Renal cortex interstitium (tissue), 11 donors: ENCODE results near the gene CMKLR1. TPM values are rescaled to one million over a fixed set of nuclear protein-coding genes. Genes with fewer than 3 reads are reported as not detected.

Experiments
- DNase-seq, 11 donors: peaks; one replicate each; pipeline ENCODE4 v3.0.0-alpha.2; 2013; ENCODE audit warnings: low read depth in 9 of 11, low spot score in 4 of 11; ENCODE audit errors: extremely low read depth in 1 of 11
- polyA plus RNA-seq, 3 donors: library from polyadenylated mRNA; unstranded; fragments of 120-200 nt; gene quantifications; one replicate each; pipeline ENCODE4 v1.2.1, GENCODE V29; 2013; ENCODE audit not compliant: insufficient read length in 3 of 3

CMKLR1 gene
- polyA plus RNA-seq, 3 donors, result 3.8 to 5.1 (median 4.1) TPM

DNA sequence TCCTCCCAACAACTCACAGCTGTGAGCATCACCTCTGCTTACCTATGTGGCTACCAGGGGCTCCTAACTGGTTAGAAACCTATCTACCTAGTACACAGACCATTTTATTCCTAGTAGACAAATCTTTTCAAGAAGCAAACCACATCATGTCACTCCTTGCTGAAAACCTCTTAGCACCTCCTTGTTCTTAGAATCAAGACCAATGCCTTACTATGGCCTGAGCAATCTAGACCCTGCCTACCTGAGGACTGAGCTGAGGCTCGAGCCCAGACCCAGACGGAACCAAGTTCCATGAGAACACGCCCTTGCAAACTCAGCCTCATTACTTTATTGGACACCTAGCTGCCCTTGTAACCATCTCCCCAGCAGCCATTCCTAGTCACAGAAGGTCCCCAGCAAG lies 32.6 kb downstream of the CMKLR1 start:
- no peak for DNase-seq

DNA sequence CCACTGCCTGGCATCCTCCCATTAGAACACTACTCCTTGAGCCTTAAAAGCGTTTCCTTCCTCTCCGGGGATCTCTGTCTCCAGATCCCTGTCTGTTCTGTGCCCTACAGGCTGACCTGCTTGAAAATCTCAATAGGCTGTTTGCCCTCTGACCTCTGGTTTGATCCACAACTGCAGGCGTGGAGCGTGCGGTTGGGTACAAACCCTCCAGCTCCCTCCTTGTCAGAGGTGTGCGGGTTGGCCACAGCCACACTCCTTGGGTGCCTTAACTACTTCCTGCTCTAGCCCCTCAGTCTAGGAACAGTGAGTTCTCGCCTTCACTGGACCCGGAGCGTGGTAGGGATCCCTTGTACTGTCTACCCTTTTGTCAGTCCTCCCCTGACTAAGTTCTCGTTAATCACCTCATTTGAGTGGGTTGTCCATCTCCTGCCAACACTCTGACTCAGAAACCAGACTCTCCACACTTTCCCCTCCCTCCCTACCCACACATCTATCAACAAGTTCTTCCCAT lies 33.1 kb downstream of the CMKLR1 start:
- no peak for DNase-seq

- DNase-seq, result no peak
These were observed 33.6 kb downstream of the CMKLR1 start for GRCh38 chr12:108305520-108305919.

GRCh38 chr12:108304633-108305032 lies 34.5 kb downstream of the CMKLR1 start:
- DNase-seq, result no peak

- no peak for DNase-seq
These were observed 35.4 kb downstream of the CMKLR1 start for GRCh38 chr12:108303703-108304102.

GRCh38 chr12:108302403-108303311 lies 36.5 kb downstream of the CMKLR1 start:
- no peak for DNase-seq

DNA sequence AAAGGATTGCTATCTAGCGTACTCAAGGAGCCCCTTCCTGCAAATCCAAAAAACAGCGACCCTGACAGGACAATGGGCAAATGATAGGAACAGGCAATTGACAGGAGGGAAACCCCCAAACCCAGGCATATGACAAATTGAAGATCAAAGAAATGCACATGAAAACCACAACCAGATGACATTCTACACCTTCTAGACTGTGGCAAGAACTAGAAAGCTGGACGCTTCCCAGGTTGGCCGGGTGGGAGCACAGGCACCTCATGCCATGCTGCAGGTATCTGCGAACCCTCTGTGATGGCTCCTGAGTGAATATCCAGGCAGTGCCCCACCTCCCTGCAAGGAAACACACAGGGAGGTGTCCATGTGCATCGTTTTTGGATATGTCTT lies 37.1 kb downstream of the CMKLR1 start:
- no peak for DNase-seq

- no peak for DNase-seq
These were observed 37.8 kb downstream of the CMKLR1 start for GRCh38 chr12:108301346-108301745.

GRCh38 chr12:108299980-108300696 lies 39.0 kb downstream of the CMKLR1 start:
- DNase-seq, result no peak

DNA sequence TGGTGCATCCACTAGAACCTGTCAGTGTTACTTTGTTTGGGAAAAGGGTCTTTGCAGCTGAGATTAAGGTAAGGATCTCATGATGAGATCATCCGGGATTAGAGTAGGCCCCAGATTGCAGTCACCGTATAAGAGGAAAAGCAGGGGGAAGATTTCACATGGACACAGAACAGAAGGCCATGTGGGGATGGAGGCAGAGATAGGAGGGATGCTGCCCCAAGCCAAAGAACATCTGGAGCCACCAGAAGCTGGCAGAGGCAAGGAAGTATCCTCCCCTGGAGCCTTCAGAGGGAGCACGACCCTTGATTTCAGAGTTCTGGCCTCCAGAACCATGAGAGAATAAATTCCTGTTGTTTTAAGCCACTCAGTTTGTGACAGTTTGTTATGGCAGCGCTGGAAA lies 39.6 kb downstream of the CMKLR1 start:
- DNase-seq, result no peak

GRCh38 chr12:108298761-108299275 lies 40.3 kb downstream of the CMKLR1 start:
- no peak for DNase-seq

DNA sequence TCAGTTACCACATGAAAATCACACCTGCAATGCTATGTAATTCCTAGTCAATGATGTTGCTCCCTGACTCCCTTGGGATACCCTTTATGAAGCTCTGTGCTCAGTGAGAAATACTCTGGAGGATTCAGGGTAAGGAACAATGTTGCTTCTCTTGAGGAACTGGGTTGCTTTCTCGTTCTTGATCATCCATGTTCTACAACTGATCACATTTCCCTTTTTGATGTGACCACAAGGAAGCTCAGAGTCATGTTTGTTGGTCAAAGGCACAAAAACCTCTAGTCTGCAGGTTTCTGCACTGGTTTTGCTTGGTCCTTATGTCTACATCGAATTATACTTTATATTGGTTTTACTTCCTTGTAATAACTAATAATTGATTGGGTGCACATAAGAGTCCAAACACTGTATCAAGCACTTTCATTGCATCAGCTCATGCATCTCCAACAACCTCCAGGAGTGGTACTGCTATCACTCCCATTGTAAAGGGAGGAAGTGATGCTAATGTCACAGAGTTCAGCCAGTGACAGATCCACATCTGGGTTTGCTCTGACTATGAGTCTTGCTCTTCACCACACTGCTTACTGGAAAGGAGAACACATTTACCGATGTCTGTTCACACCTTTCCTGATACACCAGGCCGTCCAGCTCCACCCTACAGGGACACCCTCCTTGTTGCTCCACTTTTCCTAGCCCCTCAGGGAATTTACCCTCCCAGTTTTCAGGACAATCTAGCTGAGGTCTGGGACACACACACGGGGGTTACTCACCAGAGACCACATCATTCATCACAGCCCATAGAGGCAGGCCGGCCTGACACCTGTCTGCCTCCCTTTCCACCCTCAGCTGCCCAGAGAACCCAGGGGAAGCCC lies 41.0 kb downstream of the CMKLR1 start:
- no peak for DNase-seq

DNA sequence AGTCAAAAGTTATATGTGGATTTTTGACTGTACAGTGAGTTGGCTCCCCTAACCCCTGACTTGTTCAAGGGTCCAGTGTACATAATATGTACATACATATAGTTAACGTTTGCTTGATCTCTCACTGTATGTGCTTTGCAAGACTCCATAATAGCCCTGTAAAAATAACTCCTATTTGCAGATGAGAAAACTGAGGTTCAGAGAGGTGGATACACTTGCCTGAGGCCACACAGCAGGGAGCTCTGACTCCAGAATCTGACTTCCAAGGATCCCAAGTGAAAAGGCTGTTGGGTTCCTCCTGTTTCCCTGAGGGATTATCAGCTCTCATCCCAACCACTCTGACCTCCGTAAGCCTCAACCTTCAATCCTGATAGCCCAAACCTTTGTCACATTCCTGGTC lies 41.7 kb downstream of the CMKLR1 start:
- DNase-seq, result no peak

GRCh38 chr12:108296945-108297344 lies 42.2 kb downstream of the CMKLR1 start:
- no peak for DNase-seq

GRCh38 chr12:108295641-108296040 lies 43.5 kb downstream of the CMKLR1 start:
- DNase-seq, result no peak

DNA sequence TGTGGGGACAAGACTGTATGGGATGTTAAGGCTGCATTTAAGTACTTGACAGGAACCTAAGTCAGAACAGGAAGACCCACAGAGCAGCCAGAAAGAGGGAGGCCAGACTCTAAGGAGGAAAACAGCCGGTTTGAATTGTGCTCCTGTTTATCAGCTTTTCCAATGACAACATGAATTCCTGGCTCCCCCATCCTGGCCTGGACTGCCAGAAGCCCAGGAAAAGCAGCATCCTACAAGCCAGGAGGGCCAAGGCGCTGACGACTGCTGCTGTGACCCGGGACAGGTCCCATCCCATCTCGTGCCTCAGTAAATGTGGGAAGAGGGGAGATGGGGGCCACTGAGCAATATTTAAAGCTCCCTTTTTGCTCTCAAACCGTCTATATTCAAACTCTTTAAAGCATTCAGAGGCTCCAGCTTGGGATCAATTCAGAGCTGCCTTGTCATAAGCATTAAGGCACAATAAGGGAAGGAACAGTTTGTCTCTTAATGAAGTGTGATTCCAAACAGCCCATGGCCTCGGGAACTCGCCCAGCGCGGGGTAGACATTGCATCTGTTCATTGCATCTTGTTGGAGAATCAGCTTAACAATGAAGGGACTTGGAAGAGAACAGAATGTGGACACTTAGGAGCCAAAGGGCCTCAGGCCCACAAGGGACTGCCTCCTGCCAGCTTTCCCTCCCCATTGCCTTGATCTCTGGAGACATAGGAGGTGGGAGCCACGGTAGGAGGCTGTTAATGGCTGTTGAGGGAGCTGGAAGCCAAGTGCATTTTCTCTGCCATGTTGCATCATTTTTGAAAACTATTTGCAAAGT lies 49.6 kb downstream of the CMKLR1 start:
- DNase-seq, result no peak

DNA sequence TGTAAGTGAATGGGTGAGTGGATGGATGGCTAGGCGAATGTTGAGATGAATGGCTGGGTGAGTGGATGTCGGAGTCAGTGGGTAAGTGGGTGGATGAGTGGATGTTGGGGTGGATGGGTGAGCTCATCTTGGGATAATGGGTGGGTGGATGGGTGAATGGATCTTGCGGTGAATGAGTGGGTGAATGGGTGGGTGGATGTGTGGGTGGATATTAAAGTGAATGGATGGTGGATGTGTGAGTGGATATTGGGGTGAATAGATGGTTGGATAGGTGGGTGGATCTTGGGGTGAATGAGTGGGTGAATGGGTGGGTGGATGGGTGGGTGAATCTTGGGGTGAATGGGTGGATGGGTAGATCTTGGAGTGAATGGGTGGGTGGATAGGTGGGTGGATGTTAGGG lies 51.9 kb downstream of the CMKLR1 start:
- no peak for DNase-seq

GRCh38 chr12:108285016-108285415 lies 54.1 kb downstream of the CMKLR1 start:
- DNase-seq, result no peak
